GM18507 (cell line): Measurements from ENCODE around the gene LCN15.

Experiments used
- DNase-seq: peaks from one replicate; pipeline ENCODE4 v3.0.0; 2011; ENCODE audit warnings: low read depth; ENCODE audit not compliant: insufficient read length; ENCODE audit errors: extremely low spot score
- FAIRE-seq: peaks from 2 replicates; lab custom pipeline; 2011; peaks lifted over from hg19 to GRCh38; lab: Jason Lieb, UNC

LCN15 gene

DNA sequence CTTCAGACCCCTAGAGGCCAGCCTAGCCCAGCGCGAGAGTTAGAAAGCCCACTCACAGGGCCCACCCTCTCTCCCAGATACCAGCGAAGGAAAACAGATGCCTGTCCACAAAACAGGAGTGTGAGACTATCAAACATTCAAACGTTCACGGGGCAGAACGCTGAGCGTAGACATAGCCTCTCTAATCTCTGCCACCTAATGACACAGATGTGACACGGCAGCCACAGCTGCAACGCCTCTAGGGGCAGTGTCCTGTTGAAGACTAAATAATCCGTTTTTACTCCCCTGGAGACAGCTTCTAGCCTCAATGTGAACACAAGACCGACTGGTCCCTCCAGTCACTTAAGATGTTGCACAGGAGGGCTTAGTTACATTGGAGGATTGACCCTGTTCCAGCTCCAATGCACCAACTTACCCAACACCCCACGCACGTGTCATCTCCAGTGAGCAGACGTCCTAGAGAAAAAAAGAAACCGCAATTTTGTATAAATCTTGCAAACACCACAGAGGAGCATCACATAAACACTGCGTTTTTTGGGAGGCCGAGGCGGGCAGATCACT, 37.6 kb downstream of the LCN15 start:
- peak; percentile 87 for FAIRE-seq
- DNase-seq = no peak

DNA sequence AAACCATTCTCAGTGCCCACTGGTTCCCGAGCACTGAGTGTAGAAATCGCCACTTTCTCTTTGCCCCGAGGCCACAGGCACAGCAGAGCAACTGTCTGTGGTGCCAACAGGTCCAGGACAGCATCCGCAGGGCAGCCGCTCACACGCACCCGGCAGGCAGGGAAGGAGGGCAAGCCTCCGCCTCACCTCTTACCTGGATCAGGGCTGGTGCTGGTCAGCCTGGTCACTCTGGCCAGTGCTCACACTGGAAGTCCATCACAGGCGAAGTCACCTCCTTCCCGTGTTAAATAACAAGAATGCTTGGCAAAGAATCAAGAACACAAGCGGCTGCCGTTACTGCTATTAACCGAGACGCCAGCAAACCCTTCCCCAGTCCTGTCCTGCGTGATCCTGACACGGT, 38.2 kb downstream of the LCN15 start:
- DNase-seq (no peak), FAIRE-seq (no peak)

- FAIRE-seq (no peak), DNase-seq (no peak)
These were observed 38.7 kb downstream of the LCN15 start for GRCh38 chr9:136725612-136726011.

DNA sequence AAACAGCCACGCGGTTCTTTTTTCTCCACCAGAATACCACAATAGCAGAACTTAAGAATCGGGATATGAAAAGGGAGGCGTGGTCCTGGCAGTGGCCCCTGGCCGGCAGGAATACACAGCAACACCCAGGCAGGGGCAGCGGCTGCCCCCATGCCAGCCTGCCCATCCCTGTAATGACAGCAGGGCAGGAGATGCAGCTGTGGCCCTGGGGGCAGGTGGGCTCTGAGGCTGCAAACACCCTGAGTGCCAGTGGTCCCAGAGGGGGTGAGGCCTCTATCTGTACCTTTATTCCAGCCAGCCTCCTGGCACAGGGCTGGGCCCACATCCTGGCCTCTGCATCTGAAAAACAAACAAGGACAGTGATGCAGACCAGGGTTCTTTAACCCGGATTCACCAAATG, 39.5 kb downstream of the LCN15 start:
- DNase-seq = no peak
- FAIRE-seq = no peak

GRCh38 chr9:136723989-136724388, 40.3 kb downstream of the LCN15 start:
- DNase-seq (no peak), FAIRE-seq (no peak)

DNA sequence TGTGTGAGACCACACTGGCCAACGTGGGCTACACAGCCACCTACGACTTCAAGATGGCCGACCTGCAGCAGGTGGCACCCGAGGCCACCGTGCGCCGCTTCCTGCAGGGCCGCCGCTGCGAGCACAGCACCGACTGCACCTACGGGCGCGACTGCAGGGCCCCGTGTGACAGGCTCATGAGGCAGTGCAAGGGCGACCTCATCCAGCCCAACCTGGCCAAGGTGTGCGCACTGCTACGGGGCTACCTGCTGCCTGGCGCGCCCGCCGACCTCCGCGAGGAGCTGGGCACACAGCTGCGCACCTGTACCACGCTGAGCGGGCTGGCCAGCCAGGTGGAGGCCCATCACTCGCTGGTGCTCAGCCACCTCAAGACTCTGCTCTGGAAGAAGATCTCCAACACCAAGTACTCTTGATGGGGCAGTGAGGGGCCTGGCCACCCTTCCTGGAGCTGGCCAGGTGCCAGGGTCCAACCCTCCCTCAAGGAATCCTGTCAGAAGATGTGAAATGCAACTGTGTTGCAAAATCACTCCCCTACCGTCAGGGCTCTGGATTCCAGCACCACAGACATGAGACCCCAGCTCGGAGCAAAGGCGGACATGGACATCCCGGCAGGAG, 40.8 kb downstream of the LCN15 start:
- no peak for DNase-seq
- no peak for FAIRE-seq

- DNase-seq = no peak
- no peak for FAIRE-seq
These were observed 41.4 kb downstream of the LCN15 start for GRCh38 chr9:136722969-136723356.

- no peak for DNase-seq
- FAIRE-seq = no peak
These were observed 42.0 kb downstream of the LCN15 start for GRCh38 chr9:136722093-136722968.

DNA sequence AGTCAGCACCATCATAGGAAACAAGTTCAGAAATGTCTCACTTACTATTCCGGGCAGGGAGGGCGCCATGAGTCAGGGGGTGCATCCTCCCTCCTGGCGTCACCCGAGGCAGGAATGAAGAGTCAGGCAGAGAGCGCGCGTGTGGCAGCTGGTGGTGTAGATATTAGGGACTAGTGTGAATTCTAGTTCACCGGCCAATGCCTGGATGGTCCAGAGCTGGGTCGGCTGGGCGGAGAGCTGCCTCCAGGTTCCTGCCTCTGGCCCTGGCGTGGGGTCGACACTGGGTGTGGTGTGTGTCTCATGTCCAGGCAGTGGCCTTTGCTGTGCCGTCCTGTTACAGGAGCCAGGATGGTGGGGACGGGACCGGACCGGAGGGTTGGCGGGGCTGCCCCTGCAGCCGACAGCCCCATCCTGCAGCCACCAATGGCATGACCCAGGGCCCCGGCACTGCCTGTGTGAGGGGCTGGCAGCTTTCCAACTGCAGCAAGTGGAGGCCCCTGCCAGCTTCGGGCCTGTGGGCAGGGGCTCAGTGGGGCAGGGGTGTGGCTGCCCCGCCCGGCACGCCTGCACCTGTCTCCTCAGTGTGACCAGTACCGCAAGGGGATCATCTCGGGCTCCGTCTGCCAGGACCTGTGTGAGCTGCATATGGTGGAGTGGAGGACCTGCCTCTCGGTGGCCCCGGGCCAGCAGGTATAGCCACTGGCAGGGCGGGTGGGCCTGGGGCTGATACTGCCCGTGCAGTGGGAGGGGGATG, 42.8 kb downstream of the LCN15 start:
- no peak for DNase-seq
- no peak for FAIRE-seq

DNA sequence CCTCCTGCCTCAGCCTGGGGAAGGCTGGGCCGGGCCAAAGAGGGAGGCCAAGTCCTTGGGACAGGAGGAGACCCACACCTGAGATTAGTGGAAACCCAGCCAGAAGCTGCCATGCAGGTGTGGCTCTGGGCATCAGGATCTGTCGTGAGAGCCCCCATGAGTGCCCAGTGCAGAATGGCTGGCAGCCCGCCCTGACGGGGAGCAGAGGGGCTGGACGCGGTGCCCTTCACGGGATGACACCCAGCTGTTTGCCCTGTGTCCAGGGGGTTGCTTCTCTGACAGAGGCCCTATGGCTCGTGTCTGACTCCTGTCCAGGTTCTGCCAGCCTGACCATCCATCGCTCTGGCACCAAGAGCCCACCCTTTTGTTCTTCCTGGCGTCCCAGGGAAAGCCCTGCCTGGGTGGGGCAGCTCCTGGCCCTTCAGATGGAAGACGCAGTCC, 43.4 kb downstream of the LCN15 start:
- DNase-seq (no peak), FAIRE-seq (no peak)

DNA sequence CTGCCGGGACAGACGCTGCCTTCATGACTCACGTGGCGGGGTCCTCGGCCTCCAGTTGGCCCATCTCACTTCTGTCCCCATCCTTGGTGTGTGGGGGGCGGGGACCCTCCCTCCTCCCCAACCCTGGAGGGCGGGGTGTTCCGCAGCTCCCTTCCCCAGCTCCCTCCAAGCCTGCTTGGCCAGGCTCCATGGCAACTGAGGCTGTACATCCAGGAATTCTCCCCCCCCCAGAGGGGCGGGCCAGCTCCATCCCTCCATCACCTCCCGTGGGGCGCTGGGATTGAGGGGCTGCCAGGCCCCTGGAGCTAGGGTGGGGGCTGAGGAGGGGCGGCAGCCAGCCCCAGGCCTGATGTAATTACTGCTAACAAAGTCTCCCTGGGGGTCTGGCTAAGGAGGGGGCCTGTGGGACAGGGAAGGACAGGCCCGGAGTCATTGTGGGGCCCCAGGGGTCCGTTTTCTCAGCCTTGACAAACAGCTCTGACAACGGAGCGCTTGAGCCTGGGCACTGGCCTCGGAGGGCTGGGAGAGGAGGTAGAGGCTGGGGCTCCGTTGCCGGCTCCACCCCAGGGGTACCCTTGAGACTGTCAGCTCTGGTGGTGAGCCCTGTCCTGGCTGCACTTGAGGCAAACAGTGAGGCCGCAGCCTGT, 43.9 kb downstream of the LCN15 start:
- DNase-seq (no peak), FAIRE-seq (no peak)

GRCh38 chr9:136719195-136719880, 45.0 kb downstream of the LCN15 start:
- DNase-seq (no peak), FAIRE-seq (peak; percentile 39)

GRCh38 chr9:136718345-136719194, 45.7 kb downstream of the LCN15 start:
- no peak for DNase-seq
- FAIRE-seq = no peak

- DNase-seq = no peak
- no peak for FAIRE-seq
These were observed 46.9 kb downstream of the LCN15 start for GRCh38 chr9:136717399-136717798.

- FAIRE-seq = no peak
- no peak for DNase-seq
These were observed 49.4 kb downstream of the LCN15 start for GRCh38 chr9:136714893-136715274.

- FAIRE-seq (no peak), DNase-seq (no peak)
These were observed 50.0 kb downstream of the LCN15 start for GRCh38 chr9:136714096-136714892.

GRCh38 chr9:136713550-136713949, 50.8 kb downstream of the LCN15 start:
- FAIRE-seq (no peak), DNase-seq (no peak)
